ENCODE results near the gene HOXC11.
A peak's percentile ranks its signal among the peaks of the same experiment; 100 is the strongest.

HOXC11 gene

DNA sequence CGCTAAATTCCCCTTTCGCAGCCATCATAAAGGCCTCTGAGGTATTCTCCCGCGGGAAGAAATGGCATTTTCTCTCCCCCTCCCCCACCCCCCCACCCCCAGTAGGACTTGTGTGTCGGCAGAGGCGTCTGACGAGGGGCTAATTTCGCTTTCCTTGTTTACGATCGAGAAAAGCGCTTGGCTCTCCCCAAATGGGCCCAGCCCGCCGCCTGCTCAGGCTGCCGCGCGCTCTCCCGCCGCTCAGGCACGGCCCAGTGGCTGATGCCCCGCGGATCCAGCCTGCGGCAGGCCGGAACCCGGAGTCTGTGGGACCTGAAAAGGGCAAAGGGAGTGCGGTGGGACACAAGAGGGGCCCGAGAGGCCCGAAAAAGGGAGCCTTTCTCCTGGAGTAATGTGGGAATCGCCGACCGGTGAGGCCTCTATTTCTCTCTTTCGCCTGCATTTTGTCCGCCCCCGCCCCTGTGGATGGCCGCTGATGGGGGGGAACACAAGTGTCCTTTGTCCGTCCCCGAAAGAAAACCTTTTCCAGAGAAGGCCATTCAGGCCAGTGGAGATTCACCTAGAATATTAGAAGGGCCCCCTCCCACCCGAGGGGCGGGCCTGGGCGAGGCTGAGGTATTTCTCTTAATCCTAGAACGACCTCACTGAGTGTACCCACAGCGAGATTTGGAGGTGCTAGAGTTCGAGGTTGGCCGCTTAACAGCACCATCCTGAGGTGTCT lies 46.3 kb downstream of the HOXC11 start:
- H3K4me1 ChIP-seq (ENCODE audit: control insufficient read depth, insufficient read depth, low read length): no peaks in the 10 kb centered on the region
- H3K36me3 ChIP-seq (ENCODE audit: control insufficient read depth, insufficient read depth, low read length): no peaks in the 10 kb centered on the region
- peak overlapping the region; percentile 26 for H3K4me3 ChIP-seq (ENCODE audit: low read depth, low read length)
- H3K9me3 ChIP-seq (ENCODE audit: control insufficient read depth, insufficient read depth, low read length): no peaks in the 10 kb centered on the region
- no peak overlapping the region for H3K9ac ChIP-seq (ENCODE audit: low read depth, low read length)
- peaks cover 96% of the 10 kb centered on the region for H3K27me3 ChIP-seq (ENCODE audit: control insufficient read depth, insufficient read depth, low read length)

DNA sequence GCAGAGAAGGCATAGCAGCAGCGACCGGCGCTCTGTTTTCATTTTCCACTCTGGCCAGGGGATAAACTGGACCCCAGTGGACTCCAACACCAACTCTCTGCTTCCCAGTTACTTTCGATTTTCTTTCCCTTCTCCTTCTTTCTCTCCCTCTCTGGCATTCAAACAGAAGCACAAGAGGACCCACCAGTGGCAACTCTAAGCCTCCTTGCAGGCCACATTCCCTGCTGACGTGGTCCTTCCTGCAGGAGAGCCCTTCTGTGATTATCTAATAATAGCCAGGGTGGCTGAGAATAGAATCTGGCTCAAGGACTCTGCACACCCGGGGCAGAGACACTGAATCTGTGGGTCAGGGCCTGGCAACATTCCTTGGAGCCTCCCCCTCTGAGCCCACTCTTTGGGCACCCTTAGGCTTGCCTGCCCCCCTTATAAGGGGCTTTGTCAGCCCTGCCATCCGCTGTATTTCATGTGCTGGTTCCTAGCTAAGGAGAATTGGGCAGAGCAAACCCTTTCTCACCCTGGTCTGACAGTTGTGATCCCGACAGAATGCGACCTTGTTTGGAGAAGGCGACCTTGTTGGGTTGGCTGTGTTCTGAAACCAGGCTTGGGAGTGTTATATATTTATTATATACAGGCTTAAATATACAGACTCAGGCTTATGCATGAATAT lies 47.1 kb downstream of the HOXC11 start:
- Histone ChIP-seq H3K9me3 (ENCODE audit: control insufficient read depth, insufficient read depth, low read length) (no peaks in the 10 kb centered on the region), H3K4me1 (ENCODE audit: control insufficient read depth, insufficient read depth, low read length) (no peaks in the 10 kb centered on the region), H3K27me3 (ENCODE audit: control insufficient read depth, insufficient read depth, low read length) (peaks cover 96% of the 10 kb centered on the region), H3K4me3 (ENCODE audit: low read depth, low read length) (peak overlapping the region; percentile 30), H3K9ac (ENCODE audit: low read depth, low read length) (no peak overlapping the region), H3K36me3 (ENCODE audit: control insufficient read depth, insufficient read depth, low read length) (no peaks in the 10 kb centered on the region)

DNA sequence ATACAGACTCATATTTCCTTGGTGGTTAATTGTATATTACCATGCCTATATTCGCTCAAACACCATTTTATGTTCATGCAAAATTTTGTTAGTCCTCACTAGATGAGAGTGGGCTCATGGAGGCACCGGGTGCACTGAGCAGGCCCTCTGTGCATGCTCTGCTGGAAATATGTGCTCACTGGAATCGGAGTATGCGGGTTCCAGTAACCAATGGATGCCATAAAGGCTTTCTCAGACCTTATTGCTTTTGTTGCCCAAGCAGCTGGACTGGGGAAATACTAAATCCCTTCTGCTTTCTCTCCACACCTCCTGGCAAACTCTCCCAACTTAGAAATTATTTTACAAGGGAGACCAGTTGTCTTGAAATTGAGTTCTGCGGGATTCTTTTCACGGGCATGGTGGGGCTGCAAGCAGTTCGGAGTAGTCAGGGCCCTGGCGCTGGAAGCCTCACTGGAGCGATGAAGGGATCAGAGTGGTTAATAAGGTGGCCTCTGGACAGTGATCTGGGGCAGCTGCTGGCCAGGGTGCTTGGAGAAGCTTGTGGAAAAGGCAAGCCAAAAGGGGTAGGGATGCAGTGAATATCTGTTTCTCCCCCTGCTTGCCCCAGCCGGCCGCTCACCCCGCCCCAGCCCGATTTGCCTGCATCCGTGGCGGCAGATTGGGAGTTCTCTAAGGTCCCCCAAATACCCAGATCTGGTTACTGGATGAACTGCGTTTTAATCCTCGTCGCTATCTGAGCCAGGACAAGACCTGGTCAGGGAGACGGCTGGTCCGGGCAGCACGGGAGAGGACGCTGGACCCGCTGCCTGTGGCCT lies 47.9 kb downstream of the HOXC11 start:
- Histone ChIP-seq H3K36me3 (ENCODE audit: control insufficient read depth, insufficient read depth, low read length) (no peaks in the 10 kb centered on the region), H3K9ac (ENCODE audit: low read depth, low read length) (no peak overlapping the region), H3K4me3 (ENCODE audit: low read depth, low read length) (peak overlapping the region; percentile 5), H3K27me3 (ENCODE audit: control insufficient read depth, insufficient read depth, low read length) (peaks cover 96% of the 10 kb centered on the region), H3K9me3 (ENCODE audit: control insufficient read depth, insufficient read depth, low read length) (no peaks in the 10 kb centered on the region), H3K4me1 (ENCODE audit: control insufficient read depth, insufficient read depth, low read length) (no peaks in the 10 kb centered on the region)

DNA sequence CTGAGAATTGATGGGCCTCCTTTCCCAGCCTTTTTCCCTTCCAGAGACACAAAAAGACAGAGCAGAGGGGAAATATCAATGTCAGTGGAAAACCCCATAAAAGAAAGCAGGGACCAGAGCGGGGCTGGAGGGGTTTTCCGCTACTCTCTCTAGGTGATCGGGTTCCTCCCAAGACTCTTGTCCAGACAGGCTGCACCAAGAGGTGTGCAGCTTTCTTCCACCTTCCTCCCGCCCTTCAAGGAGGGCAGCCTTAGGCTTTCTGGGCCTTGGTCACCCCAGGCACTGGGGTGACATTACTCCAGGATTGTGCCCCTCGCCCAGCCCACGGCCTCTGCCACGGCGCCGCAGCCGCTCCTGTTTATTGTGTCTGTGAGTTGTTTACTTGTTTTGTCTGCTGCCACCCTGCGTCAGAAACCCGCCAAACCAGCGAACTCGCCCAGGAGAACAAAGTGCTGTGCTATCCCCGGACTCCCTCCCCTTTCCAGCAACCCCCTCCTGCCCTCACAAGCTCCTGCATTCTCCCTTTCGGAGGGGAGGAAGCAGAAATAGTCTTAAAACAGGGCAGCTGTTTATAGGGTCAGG lies 48.6 kb downstream of the HOXC11 start:
- H3K4me3 ChIP-seq (ENCODE audit: low read depth, low read length): no peak overlapping the region
- H3K9me3 ChIP-seq (ENCODE audit: control insufficient read depth, insufficient read depth, low read length): no peaks in the 10 kb centered on the region
- H3K9ac ChIP-seq (ENCODE audit: low read depth, low read length): no peak overlapping the region
- no peaks in the 10 kb centered on the region for H3K36me3 ChIP-seq (ENCODE audit: control insufficient read depth, insufficient read depth, low read length)
- H3K27me3 ChIP-seq (ENCODE audit: control insufficient read depth, insufficient read depth, low read length): peaks cover 96% of the 10 kb centered on the region
- H3K4me1 ChIP-seq (ENCODE audit: control insufficient read depth, insufficient read depth, low read length): no peaks in the 10 kb centered on the region

DNA sequence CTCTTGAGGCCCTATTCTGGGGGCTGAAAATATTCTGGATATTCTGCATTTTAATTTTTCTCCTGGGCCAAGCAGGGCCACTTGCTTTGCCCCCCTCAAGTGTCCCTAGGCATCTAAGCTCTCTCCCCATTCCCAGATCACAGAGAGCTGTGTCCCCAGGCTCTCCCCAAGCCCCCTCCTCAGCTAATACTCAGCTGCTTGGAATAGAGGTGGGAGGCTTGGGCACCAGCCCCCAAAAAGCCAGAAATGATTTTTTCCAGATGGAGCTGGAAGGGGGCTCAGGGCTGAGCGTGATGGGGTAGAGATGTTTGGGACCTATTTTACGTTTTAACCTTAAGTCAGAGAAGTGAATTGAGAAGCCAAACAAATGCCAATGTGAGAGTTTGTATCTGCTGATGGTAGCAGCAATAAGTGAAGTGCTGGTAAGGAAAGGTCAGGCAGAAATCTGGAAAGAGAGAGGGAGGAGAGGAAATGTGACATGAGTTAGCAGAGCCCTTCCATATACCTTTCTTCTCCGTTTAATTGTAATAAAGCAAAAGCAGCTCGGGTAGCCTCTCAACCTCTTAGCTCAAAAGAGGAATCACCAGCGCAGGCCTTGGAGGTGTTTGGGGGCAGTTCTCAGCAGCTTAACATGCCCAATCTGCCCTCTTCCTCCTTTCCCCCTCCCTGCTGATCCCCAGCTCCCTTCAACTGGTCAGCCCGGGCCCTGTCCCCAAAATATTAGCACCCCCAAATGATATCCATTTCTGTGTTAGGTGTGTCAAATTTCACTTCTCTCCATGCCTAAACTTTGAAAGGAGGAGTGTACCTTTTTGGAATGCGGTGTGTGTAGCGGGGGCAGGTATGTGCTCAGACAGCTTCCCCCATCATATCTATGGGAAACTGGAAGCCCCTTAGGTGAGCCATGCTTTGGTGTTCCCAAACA lies 50.3 kb downstream of the HOXC11 start:
- peaks cover 98% of the 10 kb centered on the region for H3K27me3 ChIP-seq (ENCODE audit: control insufficient read depth, insufficient read depth, low read length)
- H3K36me3 ChIP-seq (ENCODE audit: control insufficient read depth, insufficient read depth, low read length): no peaks in the 10 kb centered on the region
- H3K4me3 ChIP-seq (ENCODE audit: low read depth, low read length): peak overlapping the region; percentile 11
- no peaks in the 10 kb centered on the region for H3K4me1 ChIP-seq (ENCODE audit: control insufficient read depth, insufficient read depth, low read length)
- H3K9ac ChIP-seq (ENCODE audit: low read depth, low read length): no peak overlapping the region
- no peaks in the 10 kb centered on the region for H3K9me3 ChIP-seq (ENCODE audit: control insufficient read depth, insufficient read depth, low read length)

DNA sequence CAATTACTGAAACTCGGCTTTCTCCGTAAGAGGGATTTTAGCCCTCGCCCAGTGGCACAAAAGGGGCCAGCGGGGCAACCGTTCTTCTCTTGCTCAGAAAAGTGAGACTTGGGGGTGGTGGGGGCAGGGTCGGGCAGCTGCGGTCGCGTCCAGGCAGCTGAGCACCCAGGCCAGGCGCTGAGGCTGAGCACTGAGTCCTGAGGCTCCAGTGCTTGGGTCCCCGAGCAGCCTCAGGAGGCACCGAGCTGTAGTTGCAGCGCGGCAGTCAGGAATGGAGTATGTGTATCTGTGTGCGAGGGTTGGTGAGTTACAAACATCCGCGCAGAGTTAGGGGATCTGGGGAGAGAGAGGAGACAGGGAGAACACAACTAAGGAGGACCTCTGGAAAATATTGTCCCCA lies 51.2 kb downstream of the HOXC11 start:
- Histone ChIP-seq H3K4me1 (ENCODE audit: control insufficient read depth, insufficient read depth, low read length) (no peaks in the 10 kb centered on the region), H3K4me3 (ENCODE audit: low read depth, low read length) (no peak overlapping the region), H3K9ac (ENCODE audit: low read depth, low read length) (no peak overlapping the region), H3K9me3 (ENCODE audit: control insufficient read depth, insufficient read depth, low read length) (no peaks in the 10 kb centered on the region), H3K27me3 (ENCODE audit: control insufficient read depth, insufficient read depth, low read length) (peaks cover 100% of the 10 kb centered on the region), H3K36me3 (ENCODE audit: control insufficient read depth, insufficient read depth, low read length) (no peaks in the 10 kb centered on the region)

DNA sequence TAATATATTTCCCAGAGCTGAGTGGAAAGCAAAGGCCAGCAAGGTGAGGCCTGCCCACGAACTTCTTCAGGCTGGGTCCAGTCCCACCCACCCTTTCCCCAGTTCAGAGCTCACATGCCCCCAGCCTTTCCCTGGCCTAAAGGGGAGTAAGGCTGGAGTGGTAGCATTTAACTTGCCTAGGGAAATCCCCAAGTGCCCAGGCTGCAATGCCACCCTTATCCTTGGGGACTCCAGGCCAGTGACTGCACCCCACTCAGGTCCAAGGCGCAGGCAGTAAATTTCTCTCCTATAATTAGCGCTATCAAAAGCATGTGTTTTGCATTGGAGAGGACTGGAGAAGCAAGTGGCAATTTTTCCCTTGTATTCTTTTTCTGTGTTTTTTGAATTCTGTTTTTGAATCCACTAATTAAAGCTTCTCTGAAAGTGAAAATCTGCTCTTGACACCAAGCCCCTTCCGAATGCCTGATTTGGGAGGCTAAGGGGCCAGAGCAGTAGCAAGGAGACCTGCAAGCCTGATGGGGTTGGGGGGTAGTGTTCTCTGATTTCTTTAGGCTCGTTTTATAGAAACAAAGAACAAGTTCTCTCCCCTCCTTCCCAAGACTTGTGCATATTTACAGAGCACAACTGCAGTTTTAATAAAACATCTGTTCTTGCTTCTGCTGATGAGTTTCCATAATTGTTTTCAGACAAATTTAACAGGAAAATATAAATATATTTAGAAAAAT lies 51.8 kb downstream of the HOXC11 start:
- Histone ChIP-seq H3K9ac (ENCODE audit: low read depth, low read length) (no peak overlapping the region), H3K4me3 (ENCODE audit: low read depth, low read length) (peak overlapping the region; percentile 18), H3K9me3 (ENCODE audit: control insufficient read depth, insufficient read depth, low read length) (no peaks in the 10 kb centered on the region), H3K27me3 (ENCODE audit: control insufficient read depth, insufficient read depth, low read length) (peaks cover 100% of the 10 kb centered on the region), H3K4me1 (ENCODE audit: control insufficient read depth, insufficient read depth, low read length) (no peaks in the 10 kb centered on the region), H3K36me3 (ENCODE audit: control insufficient read depth, insufficient read depth, low read length) (no peaks in the 10 kb centered on the region)

DNA sequence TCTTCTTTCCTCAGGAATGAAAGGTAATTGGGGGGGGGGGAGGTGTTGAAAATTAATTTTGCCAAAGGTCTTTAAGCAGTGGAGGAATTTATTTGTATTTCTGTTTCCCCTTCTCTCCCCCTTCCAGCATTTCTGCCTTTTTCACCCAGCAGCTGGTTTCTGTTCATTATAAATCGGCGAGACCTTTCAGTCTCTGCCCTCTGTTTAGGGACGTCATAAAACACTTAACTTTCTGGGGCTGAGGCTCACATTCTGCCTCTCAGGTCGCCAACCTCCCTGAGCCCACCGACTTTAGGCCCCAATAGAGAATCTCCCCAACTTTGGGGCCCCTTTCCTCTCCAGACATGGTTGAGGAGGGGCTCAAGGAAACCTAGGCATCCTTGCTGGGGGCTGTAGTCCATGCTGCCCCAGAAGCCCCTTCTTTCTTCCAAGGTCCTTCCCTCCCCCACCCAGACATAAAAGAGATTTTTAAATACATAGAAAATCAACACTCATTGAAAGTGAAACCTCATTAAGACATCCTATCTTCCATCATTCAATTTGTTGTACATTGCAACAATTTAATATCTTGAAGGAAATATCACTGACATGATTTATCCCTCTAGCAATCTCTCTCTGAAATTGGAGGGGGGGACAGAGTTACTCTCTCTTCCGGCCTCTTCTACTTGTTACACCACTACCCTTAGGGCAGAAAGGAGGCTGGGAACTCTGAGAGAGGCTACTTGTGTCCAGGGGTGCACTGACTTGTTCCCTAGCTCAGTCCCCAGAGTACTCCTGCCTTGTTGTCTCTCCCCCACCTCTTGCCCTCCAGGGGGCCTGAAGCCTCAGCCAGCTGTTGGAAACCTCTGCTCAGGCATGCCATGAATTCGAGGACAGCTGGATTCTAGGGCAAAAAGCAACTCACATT lies 52.8 kb downstream of the HOXC11 start:
- Histone ChIP-seq H3K9me3 (ENCODE audit: control insufficient read depth, insufficient read depth, low read length) (no peaks in the 10 kb centered on the region), H3K4me1 (ENCODE audit: control insufficient read depth, insufficient read depth, low read length) (no peaks in the 10 kb centered on the region), H3K4me3 (ENCODE audit: low read depth, low read length) (no peak overlapping the region), H3K9ac (ENCODE audit: low read depth, low read length) (no peak overlapping the region), H3K27me3 (ENCODE audit: control insufficient read depth, insufficient read depth, low read length) (peaks cover 100% of the 10 kb centered on the region), H3K36me3 (ENCODE audit: control insufficient read depth, insufficient read depth, low read length) (no peaks in the 10 kb centered on the region)

DNA sequence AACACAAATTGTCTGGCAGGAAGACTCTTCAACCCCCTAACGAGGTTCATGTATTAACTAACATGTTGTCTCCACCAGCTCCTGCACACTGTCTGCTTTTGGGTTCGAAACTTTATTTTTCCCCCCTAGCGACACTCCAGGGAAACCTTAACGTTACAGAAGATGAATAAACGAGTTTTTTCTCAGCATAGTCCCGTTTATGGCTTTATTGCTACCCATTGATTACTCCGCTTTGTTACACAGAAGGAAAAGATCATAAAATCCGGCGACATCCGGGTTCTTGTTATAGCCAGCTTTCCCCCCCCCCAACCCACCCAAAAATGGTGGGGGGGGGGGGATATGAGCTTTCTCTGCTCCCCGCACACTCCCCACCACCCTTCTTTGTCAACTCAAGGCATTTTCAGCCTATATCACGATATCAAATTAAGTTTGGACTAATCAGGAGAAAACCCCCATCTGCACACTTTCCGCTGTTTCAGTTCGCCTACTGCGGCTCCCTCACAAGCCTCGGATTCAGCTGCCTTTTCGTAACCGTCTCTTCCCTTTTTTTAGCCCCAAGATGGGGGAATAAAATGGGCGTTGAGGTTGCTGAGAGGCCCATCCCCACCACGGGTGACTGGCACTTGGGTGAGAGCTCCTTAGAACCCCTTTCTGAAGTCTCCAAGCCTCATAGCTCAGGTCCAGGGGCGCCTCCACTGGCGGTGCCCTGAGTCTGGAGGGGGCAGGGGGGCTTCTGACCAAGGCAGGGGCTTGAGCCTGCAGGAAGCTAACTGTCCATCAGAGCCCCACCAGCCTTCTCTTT lies 53.9 kb downstream of the HOXC11 start:
- Histone ChIP-seq H3K27me3 (ENCODE audit: control insufficient read depth, insufficient read depth, low read length) (peaks cover 100% of the 10 kb centered on the region), H3K4me1 (ENCODE audit: control insufficient read depth, insufficient read depth, low read length) (no peaks in the 10 kb centered on the region), H3K9me3 (ENCODE audit: control insufficient read depth, insufficient read depth, low read length) (no peaks in the 10 kb centered on the region), H3K9ac (ENCODE audit: low read depth, low read length) (no peak overlapping the region), H3K36me3 (ENCODE audit: control insufficient read depth, insufficient read depth, low read length) (no peaks in the 10 kb centered on the region), H3K4me3 (ENCODE audit: low read depth, low read length) (peak overlapping the region; percentile 18)

Measured in iPS-15b (cell line).